Testis (tissue), 2 donors: Measurements from ENCODE around the gene VPS16.

ENCODE experiments used
- CTCF ChIP-seq, 3 experiments: fragments of 450-650 bp in 2 of 3; fragments of 200-600 bp in 1 of 3; sonication (generic) in 1 of 3; IDR thresholded peaks; one replicate each; pipeline ENCODE4 v1.5.1; 2016 to 2019; ENCODE audit warnings: antibody characterized with exemption in 3 of 3, mild to moderate bottlenecking in 2 of 3, moderate library complexity in 1 of 3
- POLR2A ChIP-seq: fragments of 450-650 bp; IDR thresholded peaks from one replicate; pipeline ENCODE4 v1.6.1; 2017; ENCODE audit warnings: antibody characterized with exemption, mild to moderate bottlenecking, moderate library complexity

DNA sequence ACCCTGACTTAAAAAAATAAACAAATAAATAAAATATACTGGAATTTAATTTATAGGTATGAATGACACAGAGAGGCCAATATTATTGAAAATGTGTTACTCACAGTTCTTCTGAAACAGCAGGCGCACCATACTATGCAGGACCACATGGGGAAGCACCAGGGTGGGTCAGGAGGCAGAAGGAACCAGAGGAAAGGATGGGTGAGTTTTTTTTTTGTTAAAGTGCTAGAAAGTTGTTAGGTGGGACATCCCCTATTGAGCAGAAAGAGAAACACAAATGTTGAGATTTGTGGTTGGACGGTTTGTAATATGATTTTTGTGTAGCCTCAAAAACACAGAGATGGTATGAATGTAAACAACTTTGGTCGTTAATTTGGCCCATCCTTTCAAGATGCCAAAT, 58.7 kb downstream of the VPS16 start:
- no peak for TF ChIP-seq CTCF (IDR thresholded peaks at IDR 0.05)
- TF ChIP-seq POLR2A = no peak
